ENCODE measurements around the gene ECT2.
"Not testable (repeated sequence)": the region's sequence is repeated elsewhere in the genome, so short reads cannot be mapped to it uniquely, and the experiment has no call there.

ECT2 gene

GRCh38 chr3:172735014-172735413, 15.5 kb upstream of the ECT2 start:
- DNase-seq (ENCODE audit: low read depth in 3 of 3, low spot score in 1 of 3) = no peak

- no peak for DNase-seq (ENCODE audit: low read depth in 3 of 3, low spot score in 1 of 3)
Observed at GRCh38 chr3:172739462-172739861, 11.1 kb upstream of the ECT2 start.

GRCh38 chr3:172746475-172746874, 4.1 kb upstream of the ECT2 start:
- DNase-seq (ENCODE audit: low read depth in 3 of 3, low spot score in 1 of 3) = no peak

GRCh38 chr3:172749230-172749965, 1.1 kb upstream of the ECT2 start:
- no peak for DNase-seq (ENCODE audit: low read depth in 3 of 3, low spot score in 1 of 3)

GRCh38 chr3:172750069-172750367, 508 bp upstream of the ECT2 start:
- no peak for DNase-seq (ENCODE audit: low read depth in 3 of 3, low spot score in 1 of 3)

- DNase-seq (ENCODE audit: low read depth in 3 of 3, low spot score in 1 of 3) = peak in 1 of 3 donors; percentile 4
Observed at GRCh38 chr3:172751175-172751704, 714 bp downstream of the ECT2 start.

GRCh38 chr3:172752651-172753050, 2.1 kb downstream of the ECT2 start:
- DNase-seq (ENCODE audit: low read depth in 3 of 3, low spot score in 1 of 3) = no peak

- no peak for DNase-seq (ENCODE audit: low read depth in 3 of 3, low spot score in 1 of 3)
Observed at GRCh38 chr3:172753125-172753524, 2.6 kb downstream of the ECT2 start.

GRCh38 chr3:172760416-172760815, 9.9 kb downstream of the ECT2 start:
- DNase-seq (ENCODE audit: low read depth in 3 of 3, low spot score in 1 of 3) = not testable (repeated sequence)

GRCh38 chr3:172766241-172766640, 15.7 kb downstream of the ECT2 start:
- DNase-seq (ENCODE audit: low read depth in 3 of 3, low spot score in 1 of 3) = no peak

- DNase-seq (ENCODE audit: low read depth in 3 of 3, low spot score in 1 of 3) = no peak
Observed at GRCh38 chr3:172766718-172767405, 16.3 kb downstream of the ECT2 start.

- no peak for DNase-seq (ENCODE audit: low read depth in 3 of 3, low spot score in 1 of 3)
Observed at GRCh38 chr3:172770382-172770781, 19.9 kb downstream of the ECT2 start.

- no peak for DNase-seq (ENCODE audit: low read depth in 3 of 3, low spot score in 1 of 3)
Observed at GRCh38 chr3:172771672-172772071, 21.1 kb downstream of the ECT2 start.

GRCh38 chr3:172776049-172776717, 25.7 kb downstream of the ECT2 start:
- DNase-seq (ENCODE audit: low read depth in 3 of 3, low spot score in 1 of 3) = no peak

- DNase-seq (ENCODE audit: low read depth in 3 of 3, low spot score in 1 of 3) = no peak
Observed at GRCh38 chr3:172777901-172778300, 27.4 kb downstream of the ECT2 start.

GRCh38 chr3:172782235-172782634, 31.7 kb downstream of the ECT2 start:
- no peak for DNase-seq (ENCODE audit: low read depth in 3 of 3, low spot score in 1 of 3)

GRCh38 chr3:172786036-172786435, 35.5 kb downstream of the ECT2 start:
- no peak for DNase-seq (ENCODE audit: low read depth in 3 of 3, low spot score in 1 of 3)

GRCh38 chr3:172787019-172787418, 36.5 kb downstream of the ECT2 start:
- no peak for DNase-seq (ENCODE audit: low read depth in 3 of 3, low spot score in 1 of 3)

- DNase-seq (ENCODE audit: low read depth in 3 of 3, low spot score in 1 of 3) = no peak
Observed at GRCh38 chr3:172787746-172788145, 37.2 kb downstream of the ECT2 start.

GRCh38 chr3:172799246-172799645, 48.7 kb downstream of the ECT2 start:
- no peak for DNase-seq (ENCODE audit: low read depth in 3 of 3, low spot score in 1 of 3)

GRCh38 chr3:172800156-172800555, 49.6 kb downstream of the ECT2 start:
- no peak for DNase-seq (ENCODE audit: low read depth in 3 of 3, low spot score in 1 of 3)

- DNase-seq (ENCODE audit: low read depth in 3 of 3, low spot score in 1 of 3) = no peak
Observed at GRCh38 chr3:172803489-172803888, 53.0 kb downstream of the ECT2 start.
